Osteoblast (primary cell): ENCODE measurements around the gene NSF. TPM values are rescaled to one million over a fixed set of nuclear protein-coding genes. Genes with fewer than 3 reads are reported as not detected.
"Not testable (repeated sequence)": the region's sequence is repeated elsewhere in the genome, so short reads cannot be mapped to it uniquely, and the experiment has no call there.

Experiments used
- DNase-seq: peaks from one replicate; pipeline ENCODE4 v3.0.0; 2011; ENCODE audit warnings: low spot score, mixed read lengths; ENCODE audit not compliant: insufficient read length; ENCODE audit errors: missing footprints
- H2AFZ ChIP-seq: 2 replicates; pipeline ENCODE4 v1.6.0; 2011; ENCODE audit warnings: mild to moderate bottlenecking, low read length
- H3K27ac ChIP-seq: 2 replicates; pipeline ENCODE4 v1.5.1; 2011; ENCODE audit warnings: mild to moderate bottlenecking, low read depth, low read length, moderate library complexity
- H3K27me3 ChIP-seq: 2 replicates; pipeline ENCODE4 v1.6.0; 2012; ENCODE audit warnings: mild to moderate bottlenecking, control low read depth, inconsistent platforms, low read length, moderate library complexity; ENCODE audit not compliant: insufficient read depth
- H3K36me3 ChIP-seq: 2 replicates; pipeline ENCODE4 v1.5.1; 2011; ENCODE audit warnings: mild to moderate bottlenecking, low read length, control low read depth, moderate library complexity; ENCODE audit not compliant: insufficient read depth
- H3K4me1 ChIP-seq: 2 replicates; pipeline ENCODE4 v1.5.1; 2011; ENCODE audit warnings: mild to moderate bottlenecking, low read length, control low read depth, moderate library complexity; ENCODE audit not compliant: insufficient read depth
- H3K4me2 ChIP-seq: 2 replicates; pipeline ENCODE4 v1.6.0; 2011; ENCODE audit warnings: mild to moderate bottlenecking, low read length; ENCODE audit not compliant: insufficient read depth
- H3K4me3 ChIP-seq: fragments of 200-600 bp; sonication (generic); 3 replicates; pipeline ENCODE4 v1.5.1; 2012; ENCODE audit warnings: mild to moderate bottlenecking, low read length, inconsistent platforms; ENCODE audit not compliant: insufficient read depth
- H3K79me2 ChIP-seq: 2 replicates; pipeline ENCODE4 v1.6.0; 2012; ENCODE audit warnings: mild to moderate bottlenecking, low read length, control low read depth, inconsistent platforms; ENCODE audit not compliant: insufficient read depth
- H3K9me3 ChIP-seq: 2 replicates; pipeline ENCODE4 v1.5.1; 2011; ENCODE audit warnings: low read depth, low read length, control low read depth
- H4K20me1 ChIP-seq: 2 replicates; pipeline ENCODE4 v1.6.0; 2012; ENCODE audit warnings: mild to moderate bottlenecking, low read length, control low read depth; ENCODE audit not compliant: insufficient read depth
- total RNA-seq: library from RNA; depleted of rRNA; stranded (reverse); fragments of >200 nt; gene quantifications from 2 replicates; pipeline ENCODE4 v1.2.3, GENCODE V29; 2012
- TF ChIP-seq, protein P1 (sequence below): IDR thresholded peaks from 2 replicates; pipeline ENCODE4 v1.5.1; 2011; ENCODE audit warnings: mild to moderate bottlenecking, low read depth, low read length, moderate library complexity; ENCODE audit errors: extremely low read depth

Gene NSF
- total RNA-seq, 1 donor, result 72.7 TPM

GRCh38 chr17:46753776-46754175 lies 163.3 kb downstream of the NSF start:
- no peak overlapping the region for H3K27ac ChIP-seq
- H3K27me3 ChIP-seq, result no peaks in the 10 kb centered on the region
- TF ChIP-seq, protein P1, sequence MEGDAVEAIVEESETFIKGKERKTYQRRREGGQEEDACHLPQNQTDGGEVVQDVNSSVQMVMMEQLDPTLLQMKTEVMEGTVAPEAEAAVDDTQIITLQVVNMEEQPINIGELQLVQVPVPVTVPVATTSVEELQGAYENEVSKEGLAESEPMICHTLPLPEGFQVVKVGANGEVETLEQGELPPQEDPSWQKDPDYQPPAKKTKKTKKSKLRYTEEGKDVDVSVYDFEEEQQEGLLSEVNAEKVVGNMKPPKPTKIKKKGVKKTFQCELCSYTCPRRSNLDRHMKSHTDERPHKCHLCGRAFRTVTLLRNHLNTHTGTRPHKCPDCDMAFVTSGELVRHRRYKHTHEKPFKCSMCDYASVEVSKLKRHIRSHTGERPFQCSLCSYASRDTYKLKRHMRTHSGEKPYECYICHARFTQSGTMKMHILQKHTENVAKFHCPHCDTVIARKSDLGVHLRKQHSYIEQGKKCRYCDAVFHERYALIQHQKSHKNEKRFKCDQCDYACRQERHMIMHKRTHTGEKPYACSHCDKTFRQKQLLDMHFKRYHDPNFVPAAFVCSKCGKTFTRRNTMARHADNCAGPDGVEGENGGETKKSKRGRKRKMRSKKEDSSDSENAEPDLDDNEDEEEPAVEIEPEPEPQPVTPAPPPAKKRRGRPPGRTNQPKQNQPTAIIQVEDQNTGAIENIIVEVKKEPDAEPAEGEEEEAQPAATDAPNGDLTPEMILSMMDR, result no peak
- no peaks in the 10 kb centered on the region for H3K79me2 ChIP-seq
- no peaks in the 10 kb centered on the region for H3K9me3 ChIP-seq
- no peak for DNase-seq
- no peaks in the 10 kb centered on the region for H3K4me1 ChIP-seq
- peaks cover 29% of the 10 kb centered on the region for H3K36me3 ChIP-seq
- H3K4me3 ChIP-seq, result no peak overlapping the region
- H3K4me2 ChIP-seq, result no peak overlapping the region
- no peaks in the 10 kb centered on the region for H4K20me1 ChIP-seq
- no peak overlapping the region for H2AFZ ChIP-seq

GRCh38 chr17:46756081-46756735 lies 165.7 kb downstream of the NSF start:
- H4K20me1 ChIP-seq, result no peaks in the 10 kb centered on the region
- H3K27ac ChIP-seq, result no peak overlapping the region
- no peaks in the 10 kb centered on the region for H3K79me2 ChIP-seq
- H3K4me3 ChIP-seq, result no peak overlapping the region
- DNase-seq, result no peak
- TF ChIP-seq, protein P1, result no peak
- H3K4me1 ChIP-seq, result no peaks in the 10 kb centered on the region
- no peak overlapping the region for H3K4me2 ChIP-seq
- no peak overlapping the region for H2AFZ ChIP-seq
- H3K9me3 ChIP-seq, result no peaks in the 10 kb centered on the region
- no peaks in the 10 kb centered on the region for H3K27me3 ChIP-seq
- peaks cover 29% of the 10 kb centered on the region for H3K36me3 ChIP-seq

GRCh38 chr17:46756861-46757260 lies 166.4 kb downstream of the NSF start:
- no peaks in the 10 kb centered on the region for H3K27me3 ChIP-seq
- H3K79me2 ChIP-seq, result no peaks in the 10 kb centered on the region
- no peaks in the 10 kb centered on the region for H3K9me3 ChIP-seq
- no peak overlapping the region for H3K4me2 ChIP-seq
- no peak overlapping the region for H3K4me3 ChIP-seq
- no peaks in the 10 kb centered on the region for H4K20me1 ChIP-seq
- DNase-seq, result no peak
- TF ChIP-seq, protein P1, result no peak
- H3K36me3 ChIP-seq, result peaks cover 26% of the 10 kb centered on the region
- no peak overlapping the region for H3K27ac ChIP-seq
- H3K4me1 ChIP-seq, result no peaks in the 10 kb centered on the region
- no peak overlapping the region for H2AFZ ChIP-seq

DNA sequence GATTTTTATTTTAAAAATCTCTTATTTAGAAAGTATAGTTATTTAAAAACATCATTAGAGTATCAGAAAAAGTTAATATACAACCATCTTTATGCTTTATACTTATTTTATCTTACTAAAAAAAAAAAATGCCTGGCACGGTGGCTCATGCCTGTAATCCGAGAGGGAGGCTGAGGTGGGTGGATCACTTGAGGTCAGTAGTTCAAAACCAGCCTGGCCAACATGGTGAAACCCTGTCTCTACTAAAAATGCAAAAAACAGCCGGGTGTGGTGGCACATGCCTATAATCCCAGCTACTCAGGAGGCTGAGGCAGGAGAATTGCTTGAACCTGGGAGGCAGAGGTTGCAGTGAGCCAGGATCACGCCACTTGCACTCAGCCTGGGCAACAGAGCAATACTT lies 167.1 kb downstream of the NSF start:
- H4K20me1 ChIP-seq, H3K4me2 ChIP-seq, H3K79me2 ChIP-seq, H3K4me1 ChIP-seq, DNase-seq, H3K27ac ChIP-seq, H3K4me3 ChIP-seq, H2AFZ ChIP-seq, H3K27me3 ChIP-seq, H3K9me3 ChIP-seq: not testable (repeated sequence)
- peaks cover 20% of the 10 kb centered on the region for H3K36me3 ChIP-seq
